GM15510 (cell line): ENCODE results near the gene BAIAP2L1.

Experiments
- POLR2A ChIP-seq: IDR thresholded peaks from 3 replicates; pipeline ENCODE4 v1.6.1; 2011; ENCODE audit warnings: borderline replicate concordance; ENCODE audit not compliant: insufficient read length; ENCODE audit errors: extremely low read depth

Gene BAIAP2L1

DNA sequence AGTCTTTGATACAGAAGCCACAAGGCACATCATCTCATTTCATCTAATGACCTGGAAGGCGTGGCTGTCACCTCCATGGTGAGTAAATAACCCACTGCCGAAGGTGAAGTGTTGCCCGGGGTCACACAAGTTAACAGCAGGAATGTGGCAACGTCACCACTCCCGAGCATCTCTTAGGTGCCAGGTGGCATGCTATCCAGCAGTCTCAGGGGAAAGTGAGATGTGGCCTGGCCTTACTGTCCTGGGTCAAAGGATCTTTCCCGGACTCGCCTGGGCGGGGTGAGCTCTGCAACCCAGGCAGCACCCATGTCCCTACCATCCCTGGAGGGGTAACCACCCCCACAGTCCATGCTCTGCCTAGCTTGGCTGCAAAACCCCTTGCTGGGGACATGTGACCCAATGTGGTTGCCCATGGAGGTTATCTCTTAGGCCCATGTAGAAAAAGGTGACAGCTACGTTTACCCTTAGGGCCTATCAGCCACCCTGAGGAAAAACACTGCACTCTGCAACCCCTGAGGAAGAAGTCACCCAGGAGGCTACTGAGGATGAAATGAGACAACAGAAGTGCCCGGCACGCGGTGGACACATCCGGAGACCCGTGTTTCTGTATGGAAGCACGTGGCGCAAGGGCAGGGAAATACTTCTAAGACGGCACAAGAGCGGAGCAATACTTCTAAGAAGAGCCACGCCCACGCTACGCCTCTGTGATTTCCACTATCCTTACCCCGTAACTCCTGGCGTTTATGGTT is 52.0 kb downstream of the BAIAP2L1 start:
- TF ChIP-seq POLR2A = no peak

DNA sequence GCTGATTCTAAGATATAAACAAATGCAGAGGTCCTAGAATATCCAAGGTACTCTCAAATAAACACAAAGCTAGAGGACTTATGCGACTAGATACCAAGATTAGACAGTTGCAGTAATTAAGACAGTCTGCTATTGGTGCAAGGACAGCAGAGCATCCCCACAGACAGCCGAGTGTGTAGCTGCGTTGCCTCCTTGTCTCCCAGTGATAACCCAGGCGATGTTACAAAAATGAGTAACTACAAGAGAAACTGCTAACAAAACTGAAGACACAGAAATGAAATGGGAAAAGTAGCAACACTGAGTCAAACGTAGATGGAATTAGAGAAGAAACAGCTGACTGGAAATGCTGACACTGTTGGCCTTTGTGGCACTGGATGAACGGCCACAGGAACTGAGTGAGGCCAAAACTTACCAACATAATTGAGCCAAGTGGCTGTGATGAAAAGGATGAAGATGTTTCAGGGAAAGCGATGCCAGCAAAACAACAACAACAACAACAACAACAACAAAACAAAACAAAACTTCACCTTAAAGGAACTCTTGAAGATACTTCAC is 54.3 kb downstream of the BAIAP2L1 start:
- TF ChIP-seq POLR2A = no peak

DNA sequence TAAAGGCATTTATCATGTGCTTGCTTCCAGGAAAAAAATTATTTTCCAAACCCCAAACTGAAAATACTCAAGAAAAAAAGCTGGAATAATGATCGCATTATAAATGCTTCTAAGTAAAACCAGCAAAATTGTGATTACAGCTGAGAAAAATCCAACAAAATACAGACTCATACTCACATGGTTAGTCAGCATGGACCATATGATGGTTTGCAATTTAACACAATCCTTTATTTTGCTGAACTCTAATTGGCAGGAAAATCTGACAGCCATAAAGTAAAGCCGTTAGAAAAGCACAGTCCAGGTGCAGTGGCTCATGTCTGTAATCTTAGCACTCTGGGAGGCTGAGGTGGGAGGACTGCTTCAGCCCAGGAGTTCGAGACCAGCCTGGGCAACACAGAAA is 59.8 kb downstream of the BAIAP2L1 start:
- no peak for TF ChIP-seq POLR2A

DNA sequence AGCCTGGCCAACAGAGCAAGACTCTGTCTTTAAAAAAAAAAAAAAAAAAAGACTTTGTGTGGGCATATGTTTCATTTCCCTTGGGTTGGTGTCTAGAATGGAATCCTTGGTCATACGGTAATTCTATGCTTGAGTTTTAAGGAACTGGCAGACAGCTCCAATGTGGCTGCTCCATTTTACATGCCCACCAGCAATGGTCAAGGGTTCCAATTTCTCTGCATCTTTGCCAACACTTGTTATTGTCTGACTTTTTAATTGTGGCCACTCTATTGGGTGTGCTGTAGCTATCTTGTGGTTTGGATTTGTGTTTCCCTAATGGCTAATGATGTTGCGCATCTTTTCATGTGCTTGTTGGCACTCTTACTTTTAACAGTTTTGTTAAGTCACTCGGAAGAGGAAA is 61.8 kb downstream of the BAIAP2L1 start:
- TF ChIP-seq POLR2A = no peak

DNA sequence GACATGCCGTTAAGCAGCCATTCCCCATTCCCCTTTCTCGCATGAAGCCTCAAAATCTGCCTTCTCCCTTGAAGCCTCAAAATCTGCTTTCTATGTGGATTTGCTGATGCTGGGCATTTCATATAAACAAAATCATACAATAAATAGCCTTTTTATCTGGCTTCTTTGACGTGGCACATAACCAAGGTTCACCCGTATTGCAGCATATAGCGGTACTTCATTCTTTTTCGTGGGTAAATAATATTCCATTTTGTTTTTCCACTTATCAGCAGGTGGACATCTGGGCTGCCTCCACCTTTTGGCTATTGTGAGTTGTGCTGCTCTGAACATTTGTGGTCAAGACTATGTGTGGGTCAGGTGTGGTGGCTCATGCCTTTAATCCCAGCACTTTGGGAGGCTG is 62.4 kb downstream of the BAIAP2L1 start:
- TF ChIP-seq POLR2A = no peak

DNA sequence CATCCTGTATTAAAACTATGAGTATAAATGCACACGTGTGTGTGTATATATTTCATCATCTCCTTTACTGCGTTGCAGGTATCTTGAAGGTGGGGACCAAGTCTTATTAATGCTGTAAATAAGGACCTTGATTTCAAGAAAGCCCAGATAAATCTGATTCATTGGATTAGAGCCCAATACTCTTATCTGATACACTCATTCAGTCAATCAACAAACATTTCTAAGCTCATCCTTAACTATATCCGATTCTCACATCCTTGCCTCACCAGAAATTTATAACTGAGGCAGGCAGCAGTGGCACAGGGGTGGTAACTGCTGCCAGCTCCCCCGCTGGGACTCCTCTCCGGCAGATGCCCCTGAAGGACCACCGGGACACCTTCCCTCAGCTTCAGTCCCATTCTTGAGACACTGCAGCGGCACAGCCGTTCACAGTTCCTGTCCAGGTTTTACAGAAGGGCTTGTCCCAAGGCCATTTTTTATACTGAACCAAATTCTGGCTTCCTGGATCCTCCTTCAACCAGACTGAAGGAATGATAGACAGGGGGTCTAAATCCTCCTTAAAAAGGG is 65.4 kb downstream of the BAIAP2L1 start:
- TF ChIP-seq POLR2A = no peak

DNA sequence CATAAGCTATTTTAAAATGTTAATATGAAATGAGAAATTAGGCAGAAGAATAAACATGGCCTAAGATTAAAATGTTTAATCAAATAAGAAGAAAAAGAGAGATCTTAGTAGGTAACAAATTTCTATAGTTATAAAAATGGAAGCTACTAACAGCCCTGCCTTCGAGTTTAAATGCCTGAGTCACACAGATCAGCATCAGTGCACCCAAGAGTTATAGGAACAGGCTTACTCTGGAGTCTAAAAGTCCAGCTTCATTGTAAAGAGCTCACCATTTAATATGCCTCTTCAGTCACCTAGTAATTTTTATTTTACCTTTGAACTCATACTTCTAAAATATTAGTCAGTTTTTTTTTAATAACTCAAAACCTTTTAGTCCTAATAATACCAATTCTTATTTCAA is 66.8 kb downstream of the BAIAP2L1 start:
- TF ChIP-seq POLR2A = no peak

DNA sequence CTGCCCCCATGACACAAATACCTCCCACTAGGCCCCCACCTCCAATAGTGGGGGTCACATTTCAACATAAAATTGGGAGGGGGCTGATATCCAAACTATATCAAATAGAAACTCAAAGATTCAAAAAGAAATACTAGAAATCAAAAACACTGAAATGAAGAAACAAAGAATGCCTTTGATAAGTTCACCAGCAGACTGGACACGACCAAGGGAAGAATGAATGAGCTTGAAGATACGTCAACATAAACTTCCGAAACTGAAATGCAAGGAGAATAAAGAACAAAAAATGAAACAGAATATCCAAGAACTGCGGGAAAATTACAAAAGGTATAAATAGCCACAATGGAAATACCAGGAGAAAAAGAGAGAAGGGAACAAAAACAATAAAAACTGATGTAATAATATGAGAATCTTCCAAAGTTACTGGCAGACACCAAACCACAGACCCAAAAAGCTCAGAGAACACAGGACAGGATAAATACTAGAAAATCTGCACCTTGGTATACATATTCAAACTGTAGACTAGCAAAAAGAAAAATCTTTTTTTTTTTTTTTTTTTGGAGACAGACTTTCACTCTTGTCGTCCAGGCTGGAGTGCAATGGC is 69.9 kb downstream of the BAIAP2L1 start:
- no peak for TF ChIP-seq POLR2A

DNA sequence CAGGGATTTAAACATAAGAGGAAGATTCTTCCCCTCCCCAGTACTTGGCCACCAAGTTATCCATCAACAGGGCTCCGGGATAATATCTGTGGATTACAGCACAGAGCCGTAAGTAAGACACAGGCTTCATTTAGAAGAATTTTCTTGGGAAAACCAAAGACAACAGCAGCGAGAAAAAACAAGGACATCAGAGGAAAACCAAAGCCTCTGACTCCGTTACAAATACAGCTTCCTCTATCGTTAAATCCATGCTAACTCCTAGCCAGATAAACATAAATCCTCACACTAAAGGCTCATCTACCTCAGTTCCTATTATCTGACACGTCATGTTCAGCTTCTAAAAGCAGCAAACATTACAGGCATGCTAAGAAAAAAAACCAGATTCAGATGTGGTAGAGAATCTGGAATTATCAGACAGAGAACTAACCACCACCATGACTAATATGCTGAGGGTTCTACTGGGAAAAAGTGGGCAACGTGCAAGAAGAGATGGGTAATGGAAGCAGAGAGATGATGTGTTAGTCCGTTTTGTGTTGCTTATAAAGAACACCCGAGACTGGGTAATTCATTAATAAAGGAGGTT is 71.0 kb downstream of the BAIAP2L1 start:
- TF ChIP-seq POLR2A = no peak

DNA sequence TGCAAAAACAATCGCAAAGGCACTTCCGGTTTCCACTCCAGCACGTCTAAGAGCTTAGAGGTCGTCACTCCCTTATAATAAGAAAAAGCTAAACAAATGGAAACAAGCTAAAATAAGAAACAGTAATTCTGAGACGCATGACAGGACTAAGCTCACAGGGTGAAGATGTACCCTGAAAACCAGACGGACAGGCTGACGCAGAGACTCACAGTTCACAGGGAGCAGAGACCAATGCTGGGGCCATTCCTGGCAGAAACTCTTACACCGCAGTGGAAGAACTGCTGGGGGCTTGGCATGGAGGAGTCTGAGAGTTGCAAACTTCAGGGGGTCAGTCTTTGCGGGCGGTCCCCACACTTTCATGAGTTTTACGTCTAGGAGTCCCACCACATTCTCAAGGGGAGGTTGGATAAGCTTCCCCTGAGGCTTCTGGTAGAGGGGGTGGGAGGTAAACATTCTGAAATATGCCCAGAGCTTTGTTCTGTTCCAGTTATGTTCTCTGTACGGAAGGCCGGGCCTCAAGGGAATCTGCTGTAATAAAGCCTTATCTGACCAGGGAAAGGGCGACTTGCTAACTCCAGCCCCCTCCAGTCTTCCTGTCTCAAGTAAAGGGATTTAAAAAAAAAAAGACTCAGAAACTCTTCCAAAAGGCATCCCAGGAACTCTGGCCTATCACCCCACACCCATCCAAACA is 71.6 kb downstream of the BAIAP2L1 start:
- no peak for TF ChIP-seq POLR2A

DNA sequence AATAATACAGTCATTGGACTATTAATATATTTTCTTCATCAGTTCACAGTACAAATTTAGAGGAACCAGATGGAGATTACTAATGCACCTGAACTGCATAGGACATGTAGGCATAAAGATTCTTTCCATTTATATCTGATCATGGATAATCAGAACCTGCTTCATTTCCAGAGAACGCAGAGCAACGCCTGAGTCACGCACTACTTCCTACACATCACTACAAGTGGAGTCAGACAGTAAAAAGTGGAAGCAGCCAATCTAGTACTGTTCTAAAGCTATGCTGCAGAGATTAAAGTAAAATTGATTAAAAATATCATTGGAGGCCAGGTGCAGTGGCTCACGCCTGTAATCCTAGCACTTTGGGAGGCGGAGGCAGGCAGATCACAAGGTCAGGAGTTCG is 76.1 kb downstream of the BAIAP2L1 start:
- no peak for TF ChIP-seq POLR2A

DNA sequence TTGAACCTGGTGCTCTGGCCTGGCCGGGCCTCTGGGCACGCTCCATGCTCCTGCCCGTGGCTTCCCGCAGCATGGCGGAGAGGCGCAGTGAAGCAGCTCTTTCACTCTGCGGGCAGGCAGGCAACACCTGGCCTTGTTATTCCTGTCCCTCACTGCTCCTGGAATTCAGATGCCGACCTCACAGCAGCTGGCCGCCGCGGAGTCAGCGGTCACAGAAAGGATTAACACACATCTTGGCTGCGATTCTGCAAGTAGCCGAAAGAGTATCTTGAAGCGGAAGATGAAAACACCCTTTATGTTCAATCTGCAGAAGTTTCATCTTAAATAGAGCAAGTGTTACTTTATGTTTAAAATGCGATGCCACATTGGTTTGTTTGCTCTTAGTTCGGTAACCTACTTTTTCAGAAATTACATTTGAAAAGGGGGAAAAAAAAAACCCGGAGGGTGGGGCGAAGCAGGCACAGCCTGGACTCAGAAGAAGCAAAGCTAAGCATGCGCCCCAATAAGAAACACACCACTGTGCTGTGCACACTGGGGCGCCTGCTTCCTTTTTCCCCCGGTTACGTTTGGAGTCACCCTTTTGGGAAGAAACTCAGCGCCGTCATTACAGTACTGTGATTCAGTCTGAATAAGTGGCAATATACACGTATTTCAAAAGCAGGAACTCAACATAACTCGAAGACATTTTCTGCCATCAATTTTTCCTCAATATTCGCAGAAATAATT is 77.1 kb downstream of the BAIAP2L1 start:
- no peak for TF ChIP-seq POLR2A

DNA sequence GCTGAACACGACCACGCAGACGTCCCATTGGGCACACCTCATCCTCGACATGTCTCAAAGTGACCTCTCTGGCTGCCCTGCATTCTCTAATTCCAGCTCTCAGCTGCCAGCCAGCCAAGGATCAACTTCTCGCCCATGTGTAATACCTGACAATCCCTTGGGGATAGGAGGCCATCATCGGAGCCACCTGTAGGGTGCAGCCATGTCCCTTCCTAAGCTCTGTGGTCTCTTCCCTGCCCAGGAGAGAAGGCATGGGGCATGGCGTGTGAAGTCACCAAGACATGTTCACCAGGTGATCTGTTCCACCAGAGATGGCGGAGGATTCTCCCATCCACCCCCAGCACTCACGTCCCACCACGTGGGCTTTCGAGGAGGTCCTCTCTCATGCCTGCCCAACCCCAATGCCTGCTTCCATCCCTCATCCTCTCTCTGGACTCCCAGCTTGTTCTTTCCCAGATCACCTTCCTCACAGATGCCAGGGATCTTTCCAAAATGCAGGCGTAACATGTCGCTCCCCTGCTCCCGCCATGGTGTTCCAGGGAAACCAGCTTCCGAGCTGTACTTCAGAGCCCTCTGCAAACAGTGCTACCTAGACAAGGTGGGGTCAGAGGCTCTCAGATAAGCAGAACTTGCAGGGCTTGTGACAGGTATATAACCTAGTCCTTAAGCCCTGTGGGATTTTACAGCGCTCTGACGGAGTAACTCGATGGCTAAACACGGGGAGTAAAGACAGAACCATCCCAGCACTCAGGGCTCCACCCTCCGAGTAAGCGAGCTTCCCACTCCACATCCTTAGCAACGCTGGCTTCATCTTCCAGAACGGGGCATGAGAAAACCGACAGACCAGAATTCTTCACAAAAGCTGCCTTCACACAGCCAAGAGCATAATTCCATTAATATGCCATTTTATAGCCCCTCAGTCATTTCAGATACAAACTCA is 78.3 kb downstream of the BAIAP2L1 start:
- no peak for TF ChIP-seq POLR2A
